ENCODE results near the gene SGMS2. TPM values are rescaled to one million over a fixed set of nuclear protein-coding genes. Genes with fewer than 3 reads are reported as not detected.

The SGMS2 gene
- total and polyA plus RNA-seq, 2 of the 13 experiments (the other 11 are each of a cell fraction or from before 2014, with no cell fraction given): 1.2 to 1.7 TPM

GRCh38 chr4:107824350-107825071, at the start of gene SGMS2 (continued):
- TF ChIP-seq YEATS4 (CRISPR knock-in tag; IDR thresholded peaks at IDR 0.05; ENCODE audit: borderline replicate concordance): peak; percentile 70; the same call in 1 of the 2 replicates
- 0 out of 2 replicates have a peak, but pooled peaks have one; percentile 42 for TF ChIP-seq BCL3 (CRISPR knock-in tag; IDR thresholded peaks at IDR 0.05)
- no peak for TF ChIP-seq PAWR (CRISPR knock-in tag; IDR thresholded peaks at IDR 0.05; ENCODE audit: borderline replicate concordance)
- no peak for TF ChIP-seq ZNF737 (CRISPR knock-in tag; IDR thresholded peaks at IDR 0.05; ENCODE audit: borderline replicate concordance)
- TF ChIP-seq, protein P1, sequence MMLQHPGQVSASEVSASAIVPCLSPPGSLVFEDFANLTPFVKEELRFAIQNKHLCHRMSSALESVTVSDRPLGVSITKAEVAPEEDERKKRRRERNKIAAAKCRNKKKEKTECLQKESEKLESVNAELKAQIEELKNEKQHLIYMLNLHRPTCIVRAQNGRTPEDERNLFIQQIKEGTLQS (CRISPR knock-in tag; IDR thresholded peaks at IDR 0.05): peak; percentile 82
- TF ChIP-seq RBM39 (IDR thresholded peaks at IDR 0.05; ENCODE audit: low read depth, low read length, poor library complexity, severe bottlenecking): no peak
- TF ChIP-seq ZNF382 (CRISPR knock-in tag; IDR thresholded peaks at IDR 0.05; ENCODE audit: borderline replicate concordance): no peak
- 0 out of 2 replicates have a peak, but pooled peaks have one; percentile 52 for TF ChIP-seq FOSL1 (CRISPR knock-in tag; IDR thresholded peaks at IDR 0.05; ENCODE audit: borderline replicate concordance)
- no peak for TF ChIP-seq ZNF225 (CRISPR knock-in tag; IDR thresholded peaks at IDR 0.05)
- TF ChIP-seq HNRNPLL (IDR thresholded peaks at IDR 0.05; ENCODE audit: low read depth, low read length, poor library complexity, severe bottlenecking): peak; percentile 59
- TF ChIP-seq PHB2 (IDR thresholded peaks at IDR 0.05; ENCODE audit: partially characterized antibody): no peak
- TF ChIP-seq TEAD3 (CRISPR knock-in tag; optimal IDR thresholded peaks at IDR 0.05; ENCODE audit: borderline replicate concordance): peak; percentile 24
- TF ChIP-seq ZNF674 (CRISPR knock-in tag; IDR thresholded peaks at IDR 0.05; ENCODE audit: low read depth): no peak
- 0 out of 2 replicates have a peak, but pooled peaks have one; percentile 57 for TF ChIP-seq ZNF766 (CRISPR knock-in tag; IDR thresholded peaks at IDR 0.05; ENCODE audit: borderline replicate concordance)
- peak; percentile 44; the same call in 1 of the 2 replicates for TF ChIP-seq ATF7-NPFF (CRISPR knock-in tag; IDR thresholded peaks at IDR 0.05; ENCODE audit: low read depth)
- TF ChIP-seq, protein P2, sequence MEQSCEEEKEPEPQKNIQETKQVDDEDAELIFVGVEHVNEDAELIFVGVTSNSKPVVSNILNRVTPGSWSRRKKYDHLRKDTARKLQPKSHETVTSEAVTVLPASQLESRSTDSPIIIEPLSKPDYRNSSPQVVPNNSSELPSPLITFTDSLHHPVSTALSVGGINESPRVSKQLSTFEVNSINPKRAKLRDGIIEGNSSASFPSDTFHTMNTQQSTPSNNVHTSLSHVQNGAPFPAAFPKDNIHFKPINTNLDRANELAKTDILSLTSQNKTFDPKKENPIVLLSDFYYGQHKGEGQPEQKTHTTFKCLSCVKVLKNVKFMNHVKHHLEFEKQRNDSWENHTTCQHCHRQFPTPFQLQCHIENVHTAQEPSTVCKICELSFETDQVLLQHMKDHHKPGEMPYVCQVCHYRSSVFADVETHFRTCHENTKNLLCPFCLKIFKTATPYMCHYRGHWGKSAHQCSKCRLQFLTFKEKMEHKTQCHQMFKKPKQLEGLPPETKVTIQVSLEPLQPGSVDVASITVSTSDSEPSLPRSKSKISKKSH (CRISPR knock-in tag; IDR thresholded peaks at IDR 0.05; ENCODE audit: borderline replicate concordance): no peak
- TF ChIP-seq NFAT5 (CRISPR knock-in tag; IDR thresholded peaks at IDR 0.05): no peak
- TF ChIP-seq GATAD2A (CRISPR knock-in tag; IDR thresholded peaks at IDR 0.05): no peak
- TF ChIP-seq, protein P3, sequence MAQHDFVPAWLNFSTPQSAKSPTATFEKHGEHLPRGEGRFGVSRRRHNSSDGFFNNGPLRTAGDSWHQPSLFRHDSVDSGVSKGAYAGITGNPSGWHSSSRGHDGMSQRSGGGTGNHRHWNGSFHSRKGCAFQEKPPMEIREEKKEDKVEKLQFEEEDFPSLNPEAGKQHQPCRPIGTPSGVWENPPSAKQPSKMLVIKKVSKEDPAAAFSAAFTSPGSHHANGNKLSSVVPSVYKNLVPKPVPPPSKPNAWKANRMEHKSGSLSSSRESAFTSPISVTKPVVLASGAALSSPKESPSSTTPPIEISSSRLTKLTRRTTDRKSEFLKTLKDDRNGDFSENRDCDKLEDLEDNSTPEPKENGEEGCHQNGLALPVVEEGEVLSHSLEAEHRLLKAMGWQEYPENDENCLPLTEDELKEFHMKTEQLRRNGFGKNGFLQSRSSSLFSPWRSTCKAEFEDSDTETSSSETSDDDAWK (CRISPR knock-in tag; IDR thresholded peaks at IDR 0.05): no peak
